ENCODE measurements around the gene CEP83. TPM values are rescaled to one million over a fixed set of nuclear protein-coding genes. Genes with fewer than 3 reads are reported as not detected.

The CEP83 gene
- total and polyA plus RNA-seq, 2 experiments from 2014 or later, result 5.8 to 6.9 TPM

DNA sequence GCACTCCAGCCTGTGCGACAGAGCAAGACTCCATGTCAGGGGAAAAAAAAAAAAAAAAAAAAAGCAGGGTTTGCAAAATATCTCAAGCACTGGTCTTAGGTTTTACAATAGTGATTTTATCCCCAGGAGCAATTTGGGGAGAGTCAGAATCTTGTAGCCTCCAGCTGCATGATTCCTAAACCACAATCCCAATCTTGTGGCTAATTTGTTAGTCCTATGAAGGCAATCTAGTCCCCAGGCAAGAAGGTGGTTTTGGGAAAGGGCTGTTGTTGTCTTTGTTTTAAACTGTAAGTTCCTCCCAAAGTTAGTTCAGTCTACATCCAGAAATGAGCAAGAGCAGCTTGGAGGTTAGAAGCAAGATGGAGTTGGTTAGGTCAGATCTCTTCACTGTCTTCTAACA lies 175.6 kb downstream of the CEP83 start:
- no peaks in the 10 kb centered on the region for H3K36me3 ChIP-seq (ENCODE audit: low read depth)
- H3K27me3 ChIP-seq (replicated peaks; ENCODE audit: insufficient read depth), result no peaks in the 10 kb centered on the region
- H2AFZ ChIP-seq, result no peak overlapping the region
- H3K9ac ChIP-seq, result no peak overlapping the region
- H3K27ac ChIP-seq, result no peak overlapping the region
- TF ChIP-seq EZH2phosphoT487 (IDR thresholded peaks at IDR 0.05; ENCODE audit: insufficient read depth, low read depth) (no peak), EZH2 (IDR thresholded peaks at IDR 0.05; ENCODE audit: insufficient read depth, poor library complexity, severe bottlenecking) (no peak)
- no peaks in the 10 kb centered on the region for H3K79me2 ChIP-seq (ENCODE audit: insufficient read depth)
- no peaks in the 10 kb centered on the region for H3K9me3 ChIP-seq (ENCODE audit: low read depth)
- in situ Hi-C loops (cut with MboI), result no loop called here
- H3K4me2 ChIP-seq (ENCODE audit: unreplicated experiment), result no peak overlapping the region
- peaks cover under 1% of the 10 kb centered on the region for H3K4me1 ChIP-seq (ENCODE audit: insufficient read depth)
- DNase-seq, result no peak
- 100% methylated on average over 1 of the region's 1 CpG for WGBS, 2 experiments (ENCODE audit: low coverage in 1 of 2, low lambda C conversion rate in 2 of 2, missing lambda C conversion rate in 2 of 2)
- H3K9me2 ChIP-seq (ENCODE audit: insufficient read depth), result no peaks in the 10 kb centered on the region
- H4K20me1 ChIP-seq (ENCODE audit: insufficient read depth), result no peaks in the 10 kb centered on the region
- H3K4me3 ChIP-seq, result no peak overlapping the region
- peaks cover 2% of the 10 kb centered on the region for H3F3A ChIP-seq (ENCODE audit: insufficient read depth)

DNA sequence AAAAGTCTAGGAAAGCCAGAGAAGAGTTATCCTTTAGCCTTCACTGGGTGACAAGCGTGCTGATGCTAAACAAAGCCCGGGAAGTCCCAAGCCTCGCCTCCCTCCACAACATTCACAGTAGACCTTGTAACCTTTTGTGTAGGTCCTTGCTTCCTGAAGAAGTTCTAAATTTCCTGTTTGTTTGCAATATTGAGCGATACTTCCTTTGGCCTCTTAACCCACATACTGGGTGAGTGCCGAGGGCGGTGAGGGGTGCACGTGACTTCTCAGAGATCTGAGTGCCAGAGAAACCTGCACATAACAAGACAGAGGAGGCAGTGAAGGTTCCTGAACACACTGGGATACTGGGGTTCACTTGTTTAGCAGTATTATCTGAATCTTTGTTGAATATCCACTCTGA lies 177.0 kb downstream of the CEP83 start:
- H3F3A ChIP-seq (ENCODE audit: insufficient read depth), result no peaks in the 10 kb centered on the region
- H2AFZ ChIP-seq, result no peak overlapping the region
- no peak overlapping the region for H3K4me3 ChIP-seq
- DNase-seq, result no peak
- no peak overlapping the region for H3K9ac ChIP-seq
- H3K27me3 ChIP-seq (replicated peaks; ENCODE audit: insufficient read depth), result no peaks in the 10 kb centered on the region
- no peaks in the 10 kb centered on the region for H3K36me3 ChIP-seq (ENCODE audit: low read depth)
- H4K20me1 ChIP-seq (ENCODE audit: insufficient read depth), result no peaks in the 10 kb centered on the region
- no peak overlapping the region for H3K27ac ChIP-seq
- H3K4me2 ChIP-seq (ENCODE audit: unreplicated experiment), result no peak overlapping the region
- no peak for TF ChIP-seq EZH2phosphoT487 (IDR thresholded peaks at IDR 0.05; ENCODE audit: insufficient read depth, low read depth)
- no peak for TF ChIP-seq EZH2 (IDR thresholded peaks at IDR 0.05; ENCODE audit: insufficient read depth, poor library complexity, severe bottlenecking)
- H3K79me2 ChIP-seq (ENCODE audit: insufficient read depth), result no peaks in the 10 kb centered on the region
- WGBS, 2 experiments (ENCODE audit: low coverage in 1 of 2, low lambda C conversion rate in 2 of 2, missing lambda C conversion rate in 2 of 2), result 95 to 100% methylated on average over 7 of the region's 7 CpGs
- H3K4me1 ChIP-seq (ENCODE audit: insufficient read depth), result no peaks in the 10 kb centered on the region
- H3K9me2 ChIP-seq (ENCODE audit: insufficient read depth), result no peaks in the 10 kb centered on the region
- in situ Hi-C loops (cut with MboI), result no loop called here
- H3K9me3 ChIP-seq (ENCODE audit: low read depth), result no peaks in the 10 kb centered on the region

DNA sequence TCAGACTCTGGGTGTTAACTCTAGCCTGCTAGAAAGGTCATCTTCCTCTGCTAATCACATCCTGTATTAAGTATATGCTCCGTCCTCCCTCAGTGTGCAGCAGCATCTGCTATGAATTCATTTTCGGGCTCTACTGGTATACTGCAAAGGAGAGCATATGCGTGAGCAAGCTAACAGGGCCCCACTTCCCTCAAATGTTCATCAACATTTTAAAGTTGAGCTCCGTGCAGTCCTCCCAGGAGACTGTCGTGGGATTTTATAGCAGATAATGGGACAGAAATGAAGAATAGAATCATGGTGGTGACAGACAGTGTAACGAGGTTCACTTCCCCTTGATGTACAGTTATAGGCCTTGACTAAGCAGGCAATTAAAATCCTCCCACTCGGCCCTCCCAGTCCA lies 179.6 kb downstream of the CEP83 start:
- Histone ChIP-seq H3K79me2 (ENCODE audit: insufficient read depth) (no peaks in the 10 kb centered on the region), H3K9me2 (ENCODE audit: insufficient read depth) (no peaks in the 10 kb centered on the region), H3K4me3 (no peak overlapping the region), H3K9ac (no peak overlapping the region), H4K20me1 (ENCODE audit: insufficient read depth) (no peaks in the 10 kb centered on the region), H3K9me3 (ENCODE audit: low read depth) (no peaks in the 10 kb centered on the region), H3K4me1 (ENCODE audit: insufficient read depth) (no peaks in the 10 kb centered on the region), H2AFZ (no peak overlapping the region), H3F3A (ENCODE audit: insufficient read depth) (no peaks in the 10 kb centered on the region), H3K27ac (no peak overlapping the region), H3K4me2 (ENCODE audit: unreplicated experiment) (no peak overlapping the region), H3K27me3 (replicated peaks; ENCODE audit: insufficient read depth) (no peaks in the 10 kb centered on the region), H3K36me3 (ENCODE audit: low read depth) (no peaks in the 10 kb centered on the region)
- WGBS, 2 experiments (ENCODE audit: low coverage in 1 of 2, low lambda C conversion rate in 2 of 2, missing lambda C conversion rate in 2 of 2), result 91 to 96% methylated on average over 7 of the region's 7 CpGs
- in situ Hi-C loops (cut with MboI), result no loop called here
- no peak for TF ChIP-seq EZH2 (IDR thresholded peaks at IDR 0.05; ENCODE audit: insufficient read depth, poor library complexity, severe bottlenecking)
- no peak for TF ChIP-seq EZH2phosphoT487 (IDR thresholded peaks at IDR 0.05; ENCODE audit: insufficient read depth, low read depth)
- DNase-seq, result no peak

DNA sequence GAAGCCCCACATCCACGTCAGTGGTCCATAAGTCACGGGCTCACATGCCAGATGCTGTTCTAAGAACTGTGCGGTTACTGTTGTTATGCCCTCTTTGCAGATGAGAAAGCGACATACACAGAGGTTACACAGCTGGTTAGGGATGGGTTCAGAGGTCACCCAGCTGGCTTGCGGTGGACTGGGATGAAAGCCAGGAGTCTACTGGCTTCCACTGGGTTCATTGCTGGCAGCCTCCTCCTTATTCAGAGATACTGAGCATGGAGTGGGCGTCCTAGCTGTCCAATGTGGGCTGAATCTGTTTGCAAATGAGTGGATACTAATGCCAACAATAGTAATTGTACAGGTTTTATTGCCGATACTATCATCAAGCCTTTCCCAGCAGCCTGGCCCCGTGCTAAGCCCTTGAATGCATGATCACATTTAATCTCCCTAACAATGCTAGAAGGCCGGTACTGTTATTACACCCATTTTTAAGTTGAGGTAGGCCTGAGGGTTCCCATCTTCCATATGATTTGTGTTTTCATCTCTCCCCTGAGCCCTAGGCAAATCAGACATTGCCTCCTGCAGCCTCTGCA lies 182.2 kb downstream of the CEP83 start:
- Histone ChIP-seq H3K36me3 (ENCODE audit: low read depth) (no peaks in the 10 kb centered on the region), H3K9me2 (ENCODE audit: insufficient read depth) (no peaks in the 10 kb centered on the region), H3K4me2 (ENCODE audit: unreplicated experiment) (no peak overlapping the region), H3K79me2 (ENCODE audit: insufficient read depth) (no peaks in the 10 kb centered on the region), H3K9me3 (ENCODE audit: low read depth) (no peaks in the 10 kb centered on the region), H3K27ac (no peak overlapping the region), H3K4me3 (no peak overlapping the region), H3K4me1 (ENCODE audit: insufficient read depth) (no peaks in the 10 kb centered on the region), H4K20me1 (ENCODE audit: insufficient read depth) (no peaks in the 10 kb centered on the region), H3F3A (ENCODE audit: insufficient read depth) (no peaks in the 10 kb centered on the region), H2AFZ (no peak overlapping the region), H3K9ac (no peak overlapping the region), H3K27me3 (replicated peaks; ENCODE audit: insufficient read depth) (no peaks in the 10 kb centered on the region)
- WGBS, 2 experiments (ENCODE audit: low coverage in 1 of 2, low lambda C conversion rate in 2 of 2, missing lambda C conversion rate in 2 of 2), result 95 to 98% methylated on average over 9 of the region's 9 CpGs
- no peak for DNase-seq
- in situ Hi-C loops (cut with MboI), result no loop called here
- TF ChIP-seq EZH2phosphoT487 (IDR thresholded peaks at IDR 0.05; ENCODE audit: insufficient read depth, low read depth), result no peak

DNA sequence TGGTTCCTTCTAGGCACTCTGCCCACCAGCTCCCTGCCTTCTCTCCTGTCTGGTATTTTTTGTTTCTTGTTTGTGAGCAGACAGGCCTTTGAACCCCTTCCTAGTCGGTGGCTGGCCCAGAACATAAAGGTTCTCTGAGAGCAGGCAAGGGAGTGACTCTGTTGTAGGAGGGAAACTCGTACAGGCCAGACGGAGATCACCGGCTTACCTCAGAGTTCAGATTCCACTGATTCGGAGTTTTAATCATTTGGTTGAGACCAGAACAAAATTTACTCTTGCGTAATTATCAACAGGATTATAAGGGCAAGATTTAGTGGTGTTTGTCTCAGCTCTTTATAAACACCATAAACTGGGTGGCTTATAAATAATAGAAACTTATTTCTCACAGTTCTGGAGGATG lies 182.9 kb downstream of the CEP83 start:
- TF ChIP-seq EZH2phosphoT487 (IDR thresholded peaks at IDR 0.05; ENCODE audit: insufficient read depth, low read depth) (no peak), EZH2 (IDR thresholded peaks at IDR 0.05; ENCODE audit: insufficient read depth, poor library complexity, severe bottlenecking) (no peak)
- WGBS, 2 experiments (ENCODE audit: low coverage in 1 of 2, low lambda C conversion rate in 2 of 2, missing lambda C conversion rate in 2 of 2), result 95 to 100% methylated on average over 6 of the region's 6 CpGs
- Histone ChIP-seq H3K4me2 (ENCODE audit: unreplicated experiment) (no peak overlapping the region), H3K9me2 (ENCODE audit: insufficient read depth) (no peaks in the 10 kb centered on the region), H3K27me3 (replicated peaks; ENCODE audit: insufficient read depth) (no peaks in the 10 kb centered on the region), H2AFZ (no peak overlapping the region), H3K27ac (no peak overlapping the region), H3K36me3 (ENCODE audit: low read depth) (no peaks in the 10 kb centered on the region), H4K20me1 (ENCODE audit: insufficient read depth) (no peaks in the 10 kb centered on the region), H3K79me2 (ENCODE audit: insufficient read depth) (no peaks in the 10 kb centered on the region), H3F3A (ENCODE audit: insufficient read depth) (no peaks in the 10 kb centered on the region), H3K9me3 (ENCODE audit: low read depth) (no peaks in the 10 kb centered on the region), H3K4me1 (ENCODE audit: insufficient read depth) (no peaks in the 10 kb centered on the region), H3K4me3 (no peak overlapping the region), H3K9ac (no peak overlapping the region)
- in situ Hi-C loops (cut with MboI), result no loop called here
- no peak for DNase-seq
